GM12872 (cell line): ENCODE data around the gene HECTD4.

ENCODE experiments used
- TF ChIP-seq, protein P1 (sequence below): IDR thresholded peaks from 3 replicates; pipeline ENCODE4 v1.5.1; 2011; ENCODE audit warnings: low read depth, mild to moderate bottlenecking, low read length, moderate library complexity; ENCODE audit not compliant: insufficient read depth

HECTD4 gene

DNA sequence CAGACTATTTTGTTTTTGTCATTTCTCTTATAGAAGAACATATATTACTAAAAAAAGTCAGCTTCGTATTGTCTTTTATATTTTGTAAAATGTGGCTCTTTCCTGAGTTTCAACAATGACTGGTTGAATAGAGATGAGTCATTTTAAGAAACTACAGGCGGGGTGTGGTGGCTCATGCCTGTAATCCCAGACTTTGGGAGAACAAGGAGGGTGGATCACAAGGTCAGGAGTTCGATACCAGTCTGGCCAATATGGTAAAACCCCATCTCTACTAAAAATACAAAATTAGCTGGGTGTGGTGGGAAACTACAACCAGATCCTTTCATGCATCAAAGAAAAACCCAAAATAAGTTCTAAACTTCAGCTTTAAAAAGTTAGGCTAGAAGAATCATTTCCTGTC lies 28.8 kb downstream of the HECTD4 start:
- TF ChIP-seq, protein P1, sequence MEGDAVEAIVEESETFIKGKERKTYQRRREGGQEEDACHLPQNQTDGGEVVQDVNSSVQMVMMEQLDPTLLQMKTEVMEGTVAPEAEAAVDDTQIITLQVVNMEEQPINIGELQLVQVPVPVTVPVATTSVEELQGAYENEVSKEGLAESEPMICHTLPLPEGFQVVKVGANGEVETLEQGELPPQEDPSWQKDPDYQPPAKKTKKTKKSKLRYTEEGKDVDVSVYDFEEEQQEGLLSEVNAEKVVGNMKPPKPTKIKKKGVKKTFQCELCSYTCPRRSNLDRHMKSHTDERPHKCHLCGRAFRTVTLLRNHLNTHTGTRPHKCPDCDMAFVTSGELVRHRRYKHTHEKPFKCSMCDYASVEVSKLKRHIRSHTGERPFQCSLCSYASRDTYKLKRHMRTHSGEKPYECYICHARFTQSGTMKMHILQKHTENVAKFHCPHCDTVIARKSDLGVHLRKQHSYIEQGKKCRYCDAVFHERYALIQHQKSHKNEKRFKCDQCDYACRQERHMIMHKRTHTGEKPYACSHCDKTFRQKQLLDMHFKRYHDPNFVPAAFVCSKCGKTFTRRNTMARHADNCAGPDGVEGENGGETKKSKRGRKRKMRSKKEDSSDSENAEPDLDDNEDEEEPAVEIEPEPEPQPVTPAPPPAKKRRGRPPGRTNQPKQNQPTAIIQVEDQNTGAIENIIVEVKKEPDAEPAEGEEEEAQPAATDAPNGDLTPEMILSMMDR, result no peak

DNA sequence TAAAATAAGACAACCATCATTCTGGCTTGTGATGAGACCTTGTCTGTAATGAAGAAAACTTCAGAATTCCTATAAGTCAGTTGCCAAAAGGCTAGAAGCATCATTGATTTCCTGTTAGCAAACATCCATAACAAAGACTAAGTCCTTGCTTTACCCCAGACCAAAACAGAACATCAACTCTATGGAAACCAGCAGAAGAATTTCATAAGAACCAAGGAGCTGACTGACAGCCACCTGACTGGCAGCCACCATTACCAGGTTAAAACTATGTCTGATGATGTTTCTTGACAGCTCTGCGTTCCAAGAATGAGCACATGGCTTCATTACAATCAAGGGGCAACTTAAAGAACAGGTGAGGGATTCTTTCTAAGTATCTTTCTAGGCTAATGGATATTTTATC lies 29.3 kb downstream of the HECTD4 start:
- TF ChIP-seq, protein P1, result no peak

DNA sequence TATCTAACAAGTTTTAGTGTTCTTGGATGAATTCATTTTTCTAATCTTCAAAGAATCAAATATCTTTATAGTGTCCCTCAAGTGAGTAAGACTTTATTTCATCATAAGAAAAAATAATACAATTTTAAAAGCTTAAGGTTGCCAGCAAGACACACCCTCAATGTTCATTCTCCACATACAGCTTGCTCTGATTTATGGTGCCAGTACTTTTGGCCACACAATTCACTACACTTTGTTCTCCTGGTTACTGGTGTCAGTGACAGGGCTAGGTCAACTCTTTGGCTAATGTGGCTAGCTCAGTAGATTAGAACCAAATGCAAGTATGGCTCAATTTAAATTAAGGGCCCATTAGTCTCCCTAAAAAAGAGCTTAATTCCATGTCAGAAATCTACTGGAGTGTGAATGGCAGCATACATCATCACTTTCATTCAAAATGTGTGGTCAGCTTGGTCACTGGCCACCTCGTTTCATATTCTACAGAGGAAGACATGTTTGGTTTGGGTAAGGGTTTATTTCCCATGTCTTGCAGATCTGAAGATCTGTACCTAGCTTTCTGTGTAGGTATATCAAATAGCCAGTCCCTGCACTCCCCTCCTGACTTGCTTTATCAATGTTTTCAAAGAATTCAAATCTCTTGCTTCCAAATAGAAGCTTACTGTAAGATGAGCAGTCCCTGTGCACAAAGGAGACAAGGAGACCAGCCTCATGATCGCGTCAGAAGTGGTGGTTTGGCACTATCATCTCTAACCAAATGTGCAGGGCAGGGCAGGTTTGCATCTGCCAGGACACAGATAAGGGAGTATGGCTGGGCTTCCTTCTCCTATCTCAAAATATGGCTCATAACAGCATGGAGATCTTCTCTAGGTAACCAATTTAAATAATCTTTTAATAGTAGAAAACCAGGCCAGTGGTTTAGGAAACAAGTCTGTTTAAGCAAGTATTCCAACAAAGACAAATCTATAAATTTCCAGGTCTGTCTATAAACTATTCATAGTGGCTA lies 31.3 kb downstream of the HECTD4 start:
- TF ChIP-seq, protein P1, result no peak

DNA sequence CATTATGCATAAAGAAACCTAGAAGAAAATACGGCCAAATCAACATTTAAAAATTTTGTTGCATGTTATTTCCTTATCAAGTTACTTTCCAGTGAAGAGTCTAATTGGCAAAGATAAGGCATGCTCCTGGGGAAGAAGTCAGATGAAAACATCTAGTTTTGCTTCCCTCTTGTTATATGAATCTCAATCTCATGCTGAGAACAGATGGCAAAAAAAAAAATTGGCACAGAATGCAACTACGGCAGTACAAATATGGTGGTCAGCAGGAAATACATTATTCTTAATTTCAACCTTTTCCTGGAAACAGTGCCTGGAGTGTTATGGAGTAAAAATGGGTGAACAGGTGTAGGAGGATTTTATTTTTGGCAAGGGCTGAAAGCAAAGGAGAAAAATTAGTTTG lies 32.8 kb downstream of the HECTD4 start:
- TF ChIP-seq, protein P1, result no peak

DNA sequence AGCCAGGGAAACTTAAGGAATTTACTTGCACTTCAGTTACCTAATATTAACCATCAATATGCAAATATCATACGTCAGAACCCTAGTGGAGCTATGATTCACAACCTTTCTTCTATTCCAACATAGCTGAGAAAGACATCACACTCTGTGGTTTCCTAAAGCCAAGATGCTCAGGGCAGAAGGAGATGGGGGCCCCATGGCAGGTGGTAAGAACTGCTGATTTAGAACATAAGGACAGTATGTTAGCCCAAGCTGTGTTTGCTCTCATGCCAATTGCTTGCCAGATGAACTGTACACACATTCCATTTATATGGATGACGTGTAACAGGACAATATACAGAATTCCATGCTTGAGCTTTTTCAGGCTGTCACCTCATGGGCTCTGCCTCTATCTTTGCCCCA lies 34.6 kb downstream of the HECTD4 start:
- TF ChIP-seq, protein P1, result no peak

DNA sequence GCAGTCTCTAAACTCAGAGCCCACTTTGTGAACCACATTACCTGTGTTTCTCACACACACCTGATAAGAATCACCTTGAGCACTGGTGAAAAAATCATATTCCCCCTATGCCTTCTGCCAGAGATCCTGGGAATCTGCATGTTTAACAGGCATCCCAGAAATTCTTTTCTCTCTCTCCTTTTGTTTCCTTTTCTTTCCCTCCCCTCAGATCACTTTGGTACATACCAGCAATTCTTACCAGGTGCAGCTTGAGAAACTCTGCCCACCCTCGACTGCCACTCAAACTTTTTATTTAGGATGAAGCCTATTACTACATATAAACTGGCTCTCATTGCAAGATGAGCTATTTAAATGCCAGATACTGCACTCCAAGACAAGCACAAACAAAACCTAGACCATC lies 36.0 kb downstream of the HECTD4 start:
- TF ChIP-seq, protein P1, result no peak

DNA sequence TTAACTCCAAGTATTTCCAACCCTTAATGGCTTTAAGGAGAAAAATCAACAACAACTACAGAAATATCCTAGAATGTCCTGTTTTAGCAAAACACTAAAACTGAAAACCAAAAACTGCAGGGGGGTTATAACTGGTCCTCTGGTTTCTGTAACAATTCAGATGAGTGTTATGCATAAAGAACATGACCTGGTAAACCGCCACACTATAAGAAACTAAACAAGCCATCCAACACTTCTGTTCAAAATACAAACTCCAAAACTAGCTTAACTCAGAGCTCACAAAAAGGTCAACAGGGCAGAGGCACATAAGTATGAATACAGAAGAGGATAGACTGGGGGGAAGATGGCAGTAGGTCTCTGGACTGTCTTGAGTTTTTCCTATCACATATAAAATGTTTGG lies 38.0 kb downstream of the HECTD4 start:
- TF ChIP-seq, protein P1, result no peak
